ENCODE data around the gene HOXB9.

DNA sequence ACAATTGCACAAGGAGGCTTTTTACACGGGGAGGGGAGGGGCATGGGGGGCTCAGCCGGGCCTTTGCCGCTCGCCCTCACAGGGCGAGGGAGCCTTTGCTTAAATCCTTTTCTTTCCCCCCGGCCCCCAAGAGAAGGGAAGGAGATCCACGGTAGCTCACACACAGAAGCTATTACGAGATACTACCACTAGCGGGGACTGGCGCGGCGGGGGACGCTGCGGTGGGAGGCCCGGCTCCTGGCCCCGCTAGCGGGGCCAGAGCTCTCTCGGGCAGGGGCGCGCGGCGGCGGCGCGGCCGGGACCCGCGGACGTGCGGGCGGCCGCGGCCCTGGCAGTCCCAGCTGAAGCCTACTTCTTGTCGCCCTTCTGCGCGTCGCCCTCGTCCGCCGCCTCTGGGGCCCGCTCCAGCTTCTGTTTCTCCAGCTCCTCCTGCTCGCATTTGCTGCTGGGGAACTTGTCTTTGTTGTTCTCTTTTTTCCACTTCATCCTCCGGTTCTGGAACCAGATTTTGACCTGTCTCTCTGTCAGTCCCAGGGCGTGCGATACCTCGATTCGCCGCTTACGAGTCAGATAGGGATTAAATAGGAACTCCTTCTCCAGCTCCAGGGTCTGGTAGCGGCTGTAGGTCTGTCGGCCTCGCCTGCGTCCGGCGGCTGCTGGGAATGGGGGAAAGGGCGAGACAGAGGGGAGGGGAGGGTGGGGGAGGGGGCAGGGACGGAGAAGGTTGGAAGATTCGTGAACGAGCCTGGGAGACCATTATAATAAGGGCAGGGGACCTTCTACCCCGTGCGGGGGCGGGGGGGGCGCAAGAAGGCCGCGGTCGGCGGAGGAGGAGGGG, 13.1 kb downstream of the HOXB9 start:
- TF ChIP-seq CTCF (IDR thresholded peaks at IDR 0.05), result peak in 2 of 4 experiments; percentile 27 to 33
- no peak for TF ChIP-seq POLR2A (IDR thresholded peaks at IDR 0.05)
